ENCODE results near the gene GSDMA. TPM values are rescaled to one million over a fixed set of nuclear protein-coding genes. Genes with fewer than 3 reads are reported as not detected.

Gene GSDMA
- total and polyA plus RNA-seq, 4 donors, result 0.26 to 0.91 (median 0.33) TPM; not detected in 1

GRCh38 chr17:39921323-39921722, 41.5 kb upstream of the GSDMA start:
- Histone ChIP-seq H3K36me3 (ENCODE audit: control insufficient read depth in 4 of 4, insufficient read depth in 4 of 4, low read length in 4 of 4) (peaks cover 12 to 37% (median 23%) of the 10 kb centered on the region in 4 donors), H3K27ac (ENCODE audit: low read depth in 1 of 2, low read length in 1 of 2) (no peak overlapping the region), H3K9ac (ENCODE audit: insufficient read depth in 1 of 2, low read length in 2 of 2) (no peak overlapping the region), H3K9me3 (ENCODE audit: control insufficient read depth in 4 of 4, insufficient read depth in 3 of 4, low read length in 3 of 4) (no peaks in the 10 kb centered on the region), H3K4me1 (ENCODE audit: control insufficient read depth in 5 of 5, insufficient read depth in 5 of 5, low read length in 5 of 5) (peaks cover 0 to 18% (median 6%) of the 10 kb centered on the region in 5 donors), H3K4me3 (no peak overlapping the region), H3K27me3 (ENCODE audit: control insufficient read depth in 3 of 3, insufficient read depth in 3 of 3, low read length in 2 of 3) (no peaks in the 10 kb centered on the region)
- ATAC-seq (ENCODE audit: insufficient read depth, low FRiP score) (no peak), DNase-seq (no peak)
- TF ChIP-seq CTCF (IDR thresholded peaks at IDR 0.05; ENCODE audit: control extremely low read depth, extremely low read depth), result no peak
- WGBS, 2 donors, result 36 to 59% methylated on average over 5 of the region's 5 CpGs

- Histone ChIP-seq H3K9me3 (ENCODE audit: control insufficient read depth in 4 of 4, insufficient read depth in 3 of 4, low read length in 3 of 4) (no peaks in the 10 kb centered on the region), H3K9ac (ENCODE audit: insufficient read depth in 1 of 2, low read length in 2 of 2) (no peak overlapping the region), H3K4me1 (ENCODE audit: control insufficient read depth in 5 of 5, insufficient read depth in 5 of 5, low read length in 5 of 5) (peaks cover 0 to 23% (median 9%) of the 10 kb centered on the region in 5 donors), H3K27me3 (ENCODE audit: control insufficient read depth in 3 of 3, insufficient read depth in 3 of 3, low read length in 2 of 3) (no peaks in the 10 kb centered on the region), H3K4me3 (no peak overlapping the region), H3K27ac (ENCODE audit: low read depth in 1 of 2, low read length in 1 of 2) (no peak overlapping the region), H3K36me3 (ENCODE audit: control insufficient read depth in 4 of 4, insufficient read depth in 4 of 4, low read length in 4 of 4) (peaks cover 12 to 37% (median 23%) of the 10 kb centered on the region in 4 donors)
- no peak for DNase-seq
- no peak for TF ChIP-seq CTCF (IDR thresholded peaks at IDR 0.05; ENCODE audit: control extremely low read depth, extremely low read depth)
- WGBS, 2 donors, result 92 to 93% methylated on average over 6 of the region's 6 CpGs
- no peak for ATAC-seq (ENCODE audit: insufficient read depth, low FRiP score)
These were observed 40.8 kb upstream of the GSDMA start for GRCh38 chr17:39922006-39922405.

- H3K4me3 ChIP-seq, result no peak overlapping the region
- WGBS, 2 donors, result 92 to 94% methylated on average over 6 of the region's 6 CpGs
- ATAC-seq (ENCODE audit: insufficient read depth, low FRiP score) (no peak), DNase-seq (no peak)
- peaks cover 12 to 37% (median 23%) of the 10 kb centered on the region in 4 donors for H3K36me3 ChIP-seq (ENCODE audit: control insufficient read depth in 4 of 4, insufficient read depth in 4 of 4, low read length in 4 of 4)
- H3K9me3 ChIP-seq (ENCODE audit: control insufficient read depth in 4 of 4, insufficient read depth in 3 of 4, low read length in 3 of 4), result no peaks in the 10 kb centered on the region
- H3K4me1 ChIP-seq (ENCODE audit: control insufficient read depth in 5 of 5, insufficient read depth in 5 of 5, low read length in 5 of 5), result peaks cover 0 to 27% (median 9%) of the 10 kb centered on the region in 5 donors
- H3K27me3 ChIP-seq (ENCODE audit: control insufficient read depth in 3 of 3, insufficient read depth in 3 of 3, low read length in 2 of 3), result no peaks in the 10 kb centered on the region
- no peak overlapping the region for H3K27ac ChIP-seq (ENCODE audit: low read depth in 1 of 2, low read length in 1 of 2)
- no peak overlapping the region for H3K9ac ChIP-seq (ENCODE audit: insufficient read depth in 1 of 2, low read length in 2 of 2)
- TF ChIP-seq CTCF (IDR thresholded peaks at IDR 0.05; ENCODE audit: control extremely low read depth, extremely low read depth), result no peak
These were observed 39.6 kb upstream of the GSDMA start for GRCh38 chr17:39923230-39923629.

Data from lung (tissue), 12 donors.